WTC11 (cell line): ENCODE results near the gene BEND3. TPM values are rescaled to one million over a fixed set of nuclear protein-coding genes. Genes with fewer than 3 reads are reported as not detected.
A peak's percentile ranks its signal among the peaks of the same experiment; 100 is the strongest.

Experiments used
- ATAC-seq: fragments of 200-7000 bp; cut with Tn5 transposase; 2 replicates; pipeline ENCODE4 v1.10.0; 2021; ENCODE audit warnings: mild to moderate bottlenecking, moderate library complexity
- CTCF ChIA-PET: fragments of 300-600 bp; sonication (Branson Sonifier 250); formaldehyde crosslinking; loops from one replicate; lab custom pipeline; 2021; ENCODE audit warnings: antibody characterized with exemption; lab: Charles Lee
- POLR2A ChIA-PET: fragments of 350-600 bp; sonication (Branson Sonifier 250); formaldehyde crosslinking; loops from one replicate; lab custom pipeline; 2021; ENCODE audit warnings: antibody characterized with exemption; lab: Charles Lee
- DNase-seq: peaks from one replicate; pipeline ENCODE4 v3.0.0; 2021; ENCODE audit warnings: low spot score
- H3K27ac Mint-ChIP-seq: 2 replicates; pipeline ENCODE4 v1.8.0; 2021; ENCODE audit warnings: mixed read lengths
- H3K27me3 Mint-ChIP-seq: 2 replicates; pipeline ENCODE4 v1.8.0; 2021; ENCODE audit warnings: low read depth, mild to moderate bottlenecking, moderate library complexity, mixed read lengths
- H3K36me3 Mint-ChIP-seq: 2 replicates; pipeline ENCODE4 v1.8.0; 2021; ENCODE audit warnings: mixed read lengths
- H3K4me1 Mint-ChIP-seq: 2 replicates; pipeline ENCODE4 v1.8.0; 2022; ENCODE audit warnings: mixed read lengths
- H3K4me3 Mint-ChIP-seq: 2 replicates; pipeline ENCODE4 v1.8.0; 2021; ENCODE audit warnings: mild to moderate bottlenecking, moderate library complexity, mixed read lengths
- H3K9me3 Mint-ChIP-seq: 2 replicates; pipeline ENCODE4 v1.8.0; 2021; ENCODE audit warnings: mixed read lengths
- AR ChIP-seq: fragments of 250-450 bp; sonication (Bioruptor Pico); IDR thresholded peaks from 2 replicates; pipeline ENCODE4 v1.9.0; 2021; ENCODE audit warnings: mild to moderate bottlenecking
- EMX1 ChIP-seq: fragments of 250-450 bp; sonication (Bioruptor Pico); IDR thresholded peaks from 2 replicates; pipeline ENCODE4 v1.8.0; 2021; ENCODE audit warnings: mild to moderate bottlenecking
- FOXK1 ChIP-seq: sonication (generic); formaldehyde crosslinking; IDR thresholded peaks from 2 replicates; pipeline ENCODE4 v1.8.0; 2022; ENCODE audit warnings: mild to moderate bottlenecking, moderate library complexity, missing genetic modification reagents
- GTF2I ChIP-seq: fragments of 250-450 bp; sonication (Bioruptor Pico); conservative IDR thresholded peaks from 2 replicates; pipeline ENCODE4 v1.4.0; 2021; ENCODE audit warnings: mild to moderate bottlenecking
- NFE2L1 ChIP-seq: sonication (generic); formaldehyde crosslinking; IDR thresholded peaks from 2 replicates; pipeline ENCODE4 v1.8.1; 2023; ENCODE audit warnings: missing genetic modification reagents
- NR3C1 ChIP-seq: sonication (generic); formaldehyde crosslinking; conservative IDR thresholded peaks from 2 replicates; pipeline ENCODE4 v1.8.1; 2023; ENCODE audit warnings: low read depth, mild to moderate bottlenecking, missing genetic modification reagents
- PRDM15 ChIP-seq: sonication (generic); formaldehyde crosslinking; IDR thresholded peaks from 2 replicates; pipeline ENCODE4 v1.8.0; 2022; ENCODE audit warnings: missing genetic modification reagents
- STAT6 ChIP-seq: sonication (generic); formaldehyde crosslinking; conservative IDR thresholded peaks from 2 replicates; pipeline ENCODE4 v1.8.1; 2023; ENCODE audit warnings: mild to moderate bottlenecking, low read depth, missing genetic modification reagents, moderate library complexity
- TEAD1 ChIP-seq: sonication (generic); formaldehyde crosslinking; IDR thresholded peaks from 2 replicates; pipeline ENCODE4 v1.8.0; 2022; ENCODE audit warnings: mild to moderate bottlenecking, missing genetic modification reagents
- ZNF423 ChIP-seq: fragments of 250-450 bp; sonication (Bioruptor Pico); IDR thresholded peaks from 2 replicates; pipeline ENCODE4 v2.1.2; 2022; ENCODE audit warnings: mild to moderate bottlenecking, moderate library complexity
- total RNA-seq: library from RNA; stranded (reverse); gene quantifications from 3 replicates; pipeline ENCODE4 v1.2.3, GENCODE V29; 2021

The BEND3 gene
- total RNA-seq, 1 experiment from 2014 or later, result 25.4 TPM

GRCh38 chr6:107069631-107070548, 45.4 kb downstream of the BEND3 start (continued):
- TF ChIP-seq PRDM15 (CRISPR knock-in tag) (no peak), NFE2L1 (CRISPR knock-in tag) (no peak), EMX1 (CRISPR knock-in tag) (no peak), TEAD1 (no peak), NR3C1 (CRISPR knock-in tag) (no peak)
- TF ChIP-seq, all 79 proteins: peak for 0

- CTCF ChIA-PET, result no interaction called here
- no peaks in the 10 kb centered on the region for H3K9me3 Mint-ChIP-seq
- ATAC-seq (no peak), DNase-seq (no peak)
- H3K4me1 Mint-ChIP-seq, result peaks cover 30% of the 10 kb centered on the region
- no peak for TF ChIP-seq FOXK1 (CRISPR knock-in tag)
- no peak for TF ChIP-seq AR (CRISPR knock-in tag)
- no peak overlapping the region for H3K27ac Mint-ChIP-seq
- no peaks in the 10 kb centered on the region for H3K27me3 Mint-ChIP-seq
- POLR2A ChIA-PET, result no interaction called here
- peaks cover 45% of the 10 kb centered on the region for H3K36me3 Mint-ChIP-seq
- H3K4me3 Mint-ChIP-seq, result no peak overlapping the region
Observed at GRCh38 chr6:107068691-107069630, 46.4 kb downstream of the BEND3 start.

GRCh38 chr6:107066697-107067659, 48.3 kb downstream of the BEND3 start:
- ChIA-PET POLR2A (no interaction called here), CTCF (no interaction called here)
- DNase-seq (no peak), ATAC-seq (no peak)
- H3K27ac Mint-ChIP-seq, result peak overlapping the region; percentile 70; the same call in 1 of the 2 replicates
- no peaks in the 10 kb centered on the region for H3K27me3 Mint-ChIP-seq
- no peak overlapping the region for H3K4me3 Mint-ChIP-seq
- H3K36me3 Mint-ChIP-seq, result peaks cover 46% of the 10 kb centered on the region
- no peaks in the 10 kb centered on the region for H3K9me3 Mint-ChIP-seq
- peaks cover 39% of the 10 kb centered on the region for H3K4me1 Mint-ChIP-seq
- TF ChIP-seq GTF2I (CRISPR knock-in tag) (no peak), AR (CRISPR knock-in tag) (no peak), PRDM15 (CRISPR knock-in tag) (no peak), ZNF423 (CRISPR knock-in tag) (no peak), STAT6 (CRISPR knock-in tag) (no peak)
